Measurements from ENCODE around the gene GFY.

The GFY gene

GRCh38 chr19:49453013-49453756 is 28.0 kb downstream of the GFY start, which contains the start of gene ALDH16A1:
Gene ALDH16A1, plus strand, starts transcription at chr19:49453225. Its CDS starts 107 bp downstream, at chr19:49453332.
- Histone ChIP-seq H3K4me1 (ENCODE audit: control extremely low read depth in 1 of 4, control insufficient read depth in 4 of 4, insufficient read depth in 4 of 4, low read length in 3 of 4) (peaks cover 0 to 29% (median 22%) of the 10 kb centered on the region in 4 experiments), H3K27ac (ENCODE audit: insufficient read depth in 1 of 2, low read depth in 1 of 2, low read length in 2 of 2, poor library complexity in 1 of 2, severe bottlenecking in 2 of 2) (peak within 1 kb of the TSS; percentile 96 to 99), H3K27me3 (replicated peaks in 2 of 5; ENCODE audit: control insufficient read depth in 4 of 5, insufficient read depth in 5 of 5, low read length in 4 of 5) (no peaks in the 10 kb centered on the region), H3K9me3 (ENCODE audit: control extremely low read depth in 1 of 5, control insufficient read depth in 4 of 5, insufficient read depth in 2 of 5, low read depth in 1 of 5, low read length in 4 of 5) (no peaks in the 10 kb centered on the region), H3K4me3 (ENCODE audit: control insufficient read depth in 1 of 7, extremely low read depth in 1 of 7, insufficient read depth in 4 of 7, low read depth in 2 of 7, low read length in 6 of 7) (peak within 1 kb of the TSS; percentile 50 to 100 (median 88)), H3K36me3 (ENCODE audit: control insufficient read depth in 4 of 4, insufficient read depth in 4 of 4, low read length in 3 of 4) (peaks cover 0 to 26% (median 15%) of the 10 kb centered on the region in 4 experiments)
- ChIA-PET CTCF (interaction anchor here (0.6 to 5.1 kb wide), 6 partner anchors 17 to 178 kb away, joined by 3 to 23 read pairs (median 4); partner anchors contain the start of gene FLT3LG), POLR2A (interaction anchor here (0.5 to 1.7 kb wide), 5 partner anchors 17 to 137 kb away, joined by 3 to 9 read pairs (median 5); partner anchors contain the start of genes CD37 and FLT3LG)
- DNase-seq, result peak; percentile 97 to 99 (median 99)
- 0% methylated on average over 65 of the region's 66 CpGs for WGBS (ENCODE audit: insufficient coverage)

GRCh38 chr19:49453757-49454240 is 28.6 kb downstream of the GFY start:
- POLR2A ChIA-PET, result interaction anchor here (1.7 kb wide), 1 partner anchor 16 kb away, joined by 9 read pairs; no protein-coding TSS in a partner anchor
- CTCF ChIA-PET, result interaction anchor here (0.6 to 5.1 kb wide), 6 partner anchors 16 to 177 kb away, joined by 3 to 23 read pairs (median 4); partner anchors contain the start of gene FLT3LG
- Histone ChIP-seq H3K27ac (ENCODE audit: insufficient read depth in 1 of 2, low read depth in 1 of 2, low read length in 2 of 2, poor library complexity in 1 of 2, severe bottlenecking in 2 of 2) (peak overlapping the region; percentile 96 to 99), H3K9me3 (ENCODE audit: control extremely low read depth in 1 of 5, control insufficient read depth in 4 of 5, insufficient read depth in 2 of 5, low read depth in 1 of 5, low read length in 4 of 5) (no peaks in the 10 kb centered on the region), H3K4me1 (ENCODE audit: control extremely low read depth in 1 of 4, control insufficient read depth in 4 of 4, insufficient read depth in 4 of 4, low read length in 3 of 4) (peaks cover 0 to 29% (median 22%) of the 10 kb centered on the region in 4 experiments), H3K36me3 (ENCODE audit: control insufficient read depth in 4 of 4, insufficient read depth in 4 of 4, low read length in 3 of 4) (peaks cover 2 to 20% (median 14%) of the 10 kb centered on the region in 4 experiments), H3K4me3 (ENCODE audit: control insufficient read depth in 1 of 7, extremely low read depth in 1 of 7, insufficient read depth in 4 of 7, low read depth in 2 of 7, low read length in 6 of 7) (peak overlapping the region; percentile 50 to 100 (median 82)), H3K27me3 (replicated peaks in 2 of 5; ENCODE audit: control insufficient read depth in 4 of 5, insufficient read depth in 5 of 5, low read length in 4 of 5) (no peaks in the 10 kb centered on the region)
- WGBS (ENCODE audit: insufficient coverage), result 0% methylated on average over 1 of the region's 10 CpGs
- DNase-seq, result peak; percentile 39 to 56 (median 54)

GRCh38 chr19:49455773-49456172 is 30.6 kb downstream of the GFY start:
- POLR2A ChIA-PET, result no interaction called here
- peaks cover 2 to 25% (median 16%) of the 10 kb centered on the region in 4 experiments for H3K36me3 ChIP-seq (ENCODE audit: control insufficient read depth in 4 of 4, insufficient read depth in 4 of 4, low read length in 3 of 4)
- DNase-seq, result no peak
- H3K27ac ChIP-seq (ENCODE audit: insufficient read depth in 1 of 2, low read depth in 1 of 2, low read length in 2 of 2, poor library complexity in 1 of 2, severe bottlenecking in 2 of 2), result no peak overlapping the region
- CTCF ChIA-PET, result interaction anchor here (1.1 to 3.0 kb wide), 3 partner anchors 10 to 18 kb away, joined by 3 to 9 read pairs (median 5); partner anchors contain the start of gene FLT3LG
- H3K4me1 ChIP-seq (ENCODE audit: control extremely low read depth in 1 of 4, control insufficient read depth in 4 of 4, insufficient read depth in 4 of 4, low read length in 3 of 4), result peaks cover 0 to 22% (median 17%) of the 10 kb centered on the region in 4 experiments
- no peak overlapping the region for H3K4me3 ChIP-seq (ENCODE audit: control insufficient read depth in 1 of 7, extremely low read depth in 1 of 7, insufficient read depth in 4 of 7, low read depth in 2 of 7, low read length in 6 of 7)
- no peaks in the 10 kb centered on the region for H3K27me3 ChIP-seq (replicated peaks in 2 of 5; ENCODE audit: control insufficient read depth in 4 of 5, insufficient read depth in 5 of 5, low read length in 4 of 5)
- 100% methylated on average over 4 of the region's 5 CpGs for WGBS (ENCODE audit: insufficient coverage)
- H3K9me3 ChIP-seq (ENCODE audit: control extremely low read depth in 1 of 5, control insufficient read depth in 4 of 5, insufficient read depth in 2 of 5, low read depth in 1 of 5, low read length in 4 of 5), result no peaks in the 10 kb centered on the region

GRCh38 chr19:49456326-49456725 is 31.1 kb downstream of the GFY start:
- Histone ChIP-seq H3K27ac (ENCODE audit: insufficient read depth in 1 of 2, low read depth in 1 of 2, low read length in 2 of 2, poor library complexity in 1 of 2, severe bottlenecking in 2 of 2) (no peak overlapping the region), H3K27me3 (replicated peaks in 2 of 5; ENCODE audit: control insufficient read depth in 4 of 5, insufficient read depth in 5 of 5, low read length in 4 of 5) (no peaks in the 10 kb centered on the region), H3K9me3 (ENCODE audit: control extremely low read depth in 1 of 5, control insufficient read depth in 4 of 5, insufficient read depth in 2 of 5, low read depth in 1 of 5, low read length in 4 of 5) (no peaks in the 10 kb centered on the region), H3K36me3 (ENCODE audit: control insufficient read depth in 4 of 4, insufficient read depth in 4 of 4, low read length in 3 of 4) (peaks cover 2 to 26% (median 16%) of the 10 kb centered on the region in 4 experiments), H3K4me1 (ENCODE audit: control extremely low read depth in 1 of 4, control insufficient read depth in 4 of 4, insufficient read depth in 4 of 4, low read length in 3 of 4) (peaks cover 0 to 20% (median 13%) of the 10 kb centered on the region in 4 experiments), H3K4me3 (ENCODE audit: control insufficient read depth in 1 of 7, extremely low read depth in 1 of 7, insufficient read depth in 4 of 7, low read depth in 2 of 7, low read length in 6 of 7) (no peak overlapping the region)
- POLR2A ChIA-PET, result no interaction called here
- CTCF ChIA-PET, result interaction anchor here (1.1 to 3.0 kb wide), 3 partner anchors 9 to 17 kb away, joined by 3 to 9 read pairs (median 5); partner anchors contain the start of gene FLT3LG
- WGBS (ENCODE audit: insufficient coverage), result 100% methylated on average over 5 of the region's 5 CpGs
- no peak for DNase-seq

- no peak for DNase-seq
- H3K4me1 ChIP-seq (ENCODE audit: control extremely low read depth in 1 of 4, control insufficient read depth in 4 of 4, insufficient read depth in 4 of 4, low read length in 3 of 4), result peaks cover 0 to 11% (median 10%) of the 10 kb centered on the region in 4 experiments
- ChIA-PET POLR2A (interaction anchor here (0.7 to 1.2 kb wide), 3 partner anchors 12 to 1039 kb away, joined by 3 read pairs; no protein-coding TSS in a partner anchor), CTCF (interaction anchor here (0.7 to 1.9 kb wide), 4 partner anchors 8 to 12 kb away, joined by 3 to 10 read pairs (median 4); no protein-coding TSS in a partner anchor)
- H3K36me3 ChIP-seq (ENCODE audit: control insufficient read depth in 4 of 4, insufficient read depth in 4 of 4, low read length in 3 of 4), result peaks cover 2 to 35% (median 18%) of the 10 kb centered on the region in 4 experiments
- H3K4me3 ChIP-seq (ENCODE audit: control insufficient read depth in 1 of 7, extremely low read depth in 1 of 7, insufficient read depth in 4 of 7, low read depth in 2 of 7, low read length in 6 of 7), result no peak overlapping the region
- no peak overlapping the region for H3K27ac ChIP-seq (ENCODE audit: insufficient read depth in 1 of 2, low read depth in 1 of 2, low read length in 2 of 2, poor library complexity in 1 of 2, severe bottlenecking in 2 of 2)
- no peaks in the 10 kb centered on the region for H3K27me3 ChIP-seq (replicated peaks in 2 of 5; ENCODE audit: control insufficient read depth in 4 of 5, insufficient read depth in 5 of 5, low read length in 4 of 5)
- H3K9me3 ChIP-seq (ENCODE audit: control extremely low read depth in 1 of 5, control insufficient read depth in 4 of 5, insufficient read depth in 2 of 5, low read depth in 1 of 5, low read length in 4 of 5), result no peaks in the 10 kb centered on the region
- WGBS (ENCODE audit: insufficient coverage), result 96% methylated on average over 3 of the region's 5 CpGs
Observed at GRCh38 chr19:49458567-49458903, 33.3 kb downstream of the GFY start.

- Histone ChIP-seq H3K4me1 (ENCODE audit: control extremely low read depth in 1 of 4, control insufficient read depth in 4 of 4, insufficient read depth in 4 of 4, low read length in 3 of 4) (peaks cover 0 to 3% (median 1%) of the 10 kb centered on the region in 4 experiments), H3K27me3 (replicated peaks in 2 of 5; ENCODE audit: control insufficient read depth in 4 of 5, insufficient read depth in 5 of 5, low read length in 4 of 5) (no peaks in the 10 kb centered on the region), H3K27ac (ENCODE audit: insufficient read depth in 1 of 2, low read depth in 1 of 2, low read length in 2 of 2, poor library complexity in 1 of 2, severe bottlenecking in 2 of 2) (no peak overlapping the region), H3K36me3 (ENCODE audit: control insufficient read depth in 4 of 4, insufficient read depth in 4 of 4, low read length in 3 of 4) (peaks cover 2 to 42% (median 20%) of the 10 kb centered on the region in 4 experiments), H3K4me3 (ENCODE audit: control insufficient read depth in 1 of 7, extremely low read depth in 1 of 7, insufficient read depth in 4 of 7, low read depth in 2 of 7, low read length in 6 of 7) (no peak overlapping the region), H3K9me3 (ENCODE audit: control extremely low read depth in 1 of 5, control insufficient read depth in 4 of 5, insufficient read depth in 2 of 5, low read depth in 1 of 5, low read length in 4 of 5) (no peaks in the 10 kb centered on the region)
- no peak for DNase-seq
- ChIA-PET CTCF (interaction anchor here (1.9 to 3.0 kb wide), 2 partner anchors 11 to 14 kb away, joined by 9 to 10 read pairs; partner anchors contain the start of gene FLT3LG), POLR2A (no interaction called here)
- WGBS (ENCODE audit: insufficient coverage), result 89% methylated on average over 10 of the region's 12 CpGs
Observed at GRCh38 chr19:49459388-49459787, 34.2 kb downstream of the GFY start.

Data from common myeloid progenitor, CD34-positive (primary cell).